ENCODE measurements around the gene PEPD. TPM values are rescaled to one million over a fixed set of nuclear protein-coding genes. Genes with fewer than 3 reads are reported as not detected.

PEPD gene
- total RNA-seq, 1 donor from 2014 or later = 39.2 TPM

- H3K27ac Mint-ChIP-seq = no peak overlapping the region
- no peak for TF ChIP-seq CTCF (IDR thresholded peaks at IDR 0.05; ENCODE audit: unreplicated experiment)
- no peaks in the 10 kb centered on the region for H3K4me1 Mint-ChIP-seq (ENCODE audit: low read depth)
- H3K36me3 Mint-ChIP-seq (ENCODE audit: insufficient read depth) = no peaks in the 10 kb centered on the region
- no peak for DNase-seq (ENCODE audit: low spot score, unreplicated experiment)
- H3K9me3 Mint-ChIP-seq (ENCODE audit: low read depth) = no peaks in the 10 kb centered on the region
- no peaks in the 10 kb centered on the region for H3K27me3 Mint-ChIP-seq
- no peak overlapping the region for H3K4me3 Mint-ChIP-seq (ENCODE audit: low read depth)
Observed at GRCh38 chr19:33440241-33440640, 81.3 kb downstream of the PEPD start.

- H3K9me3 Mint-ChIP-seq (ENCODE audit: low read depth) = no peaks in the 10 kb centered on the region
- H3K4me1 Mint-ChIP-seq (ENCODE audit: low read depth) = no peaks in the 10 kb centered on the region
- no peak for TF ChIP-seq CTCF (IDR thresholded peaks at IDR 0.05; ENCODE audit: unreplicated experiment)
Observed at GRCh38 chr19:33438987-33439781, 82.4 kb downstream of the PEPD start.

GRCh38 chr19:33437821-33438671 is 83.5 kb downstream of the PEPD start:
- DNase-seq (ENCODE audit: low spot score, unreplicated experiment) = no peak
- H3K27ac Mint-ChIP-seq = no peak overlapping the region
- no peak for TF ChIP-seq CTCF (IDR thresholded peaks at IDR 0.05; ENCODE audit: unreplicated experiment)
- no peaks in the 10 kb centered on the region for H3K4me1 Mint-ChIP-seq (ENCODE audit: low read depth)
- no peaks in the 10 kb centered on the region for H3K27me3 Mint-ChIP-seq
- no peaks in the 10 kb centered on the region for H3K9me3 Mint-ChIP-seq (ENCODE audit: low read depth)
- no peaks in the 10 kb centered on the region for H3K36me3 Mint-ChIP-seq (ENCODE audit: insufficient read depth)
- H3K4me3 Mint-ChIP-seq (ENCODE audit: low read depth) = no peak overlapping the region

More at GRCh38 chr19:33438987-33439781, 82.4 kb downstream of the PEPD start:
- H3K36me3 Mint-ChIP-seq (ENCODE audit: insufficient read depth) = no peaks in the 10 kb centered on the region
- no peak for DNase-seq (ENCODE audit: low spot score, unreplicated experiment)
- no peak overlapping the region for H3K27ac Mint-ChIP-seq
- no peaks in the 10 kb centered on the region for H3K27me3 Mint-ChIP-seq
- H3K4me3 Mint-ChIP-seq (ENCODE audit: low read depth) = no peak overlapping the region

- Mint-ChIP-seq H3K27ac (no peak overlapping the region), H3K27me3 (no peaks in the 10 kb centered on the region), H3K36me3 (ENCODE audit: insufficient read depth) (no peaks in the 10 kb centered on the region), H3K4me3 (ENCODE audit: low read depth) (no peak overlapping the region), H3K9me3 (ENCODE audit: low read depth) (no peaks in the 10 kb centered on the region), H3K4me1 (ENCODE audit: low read depth) (no peaks in the 10 kb centered on the region)
- no peak for DNase-seq (ENCODE audit: low spot score, unreplicated experiment)
- no peak for TF ChIP-seq CTCF (IDR thresholded peaks at IDR 0.05; ENCODE audit: unreplicated experiment)
Observed at GRCh38 chr19:33437393-33437820, 84.2 kb downstream of the PEPD start.

Measured in progenitor cell of endocrine pancreas (in vitro differentiated cells).